HG03354 (cell line): ENCODE data around the gene COL8A2.
"Not testable (repeated sequence)": the region's sequence is repeated elsewhere in the genome, so short reads cannot be mapped to it uniquely, and the experiment has no call there.

Experiments
- ATAC-seq: cut with Tn5 transposase; IDR thresholded peaks from one replicate; pipeline ENCODE4 v1.9.1; 2021; ENCODE audit warnings: mild to moderate bottlenecking; ENCODE audit not compliant: unreplicated experiment, poor library complexity, severe bottlenecking

COL8A2 gene

DNA sequence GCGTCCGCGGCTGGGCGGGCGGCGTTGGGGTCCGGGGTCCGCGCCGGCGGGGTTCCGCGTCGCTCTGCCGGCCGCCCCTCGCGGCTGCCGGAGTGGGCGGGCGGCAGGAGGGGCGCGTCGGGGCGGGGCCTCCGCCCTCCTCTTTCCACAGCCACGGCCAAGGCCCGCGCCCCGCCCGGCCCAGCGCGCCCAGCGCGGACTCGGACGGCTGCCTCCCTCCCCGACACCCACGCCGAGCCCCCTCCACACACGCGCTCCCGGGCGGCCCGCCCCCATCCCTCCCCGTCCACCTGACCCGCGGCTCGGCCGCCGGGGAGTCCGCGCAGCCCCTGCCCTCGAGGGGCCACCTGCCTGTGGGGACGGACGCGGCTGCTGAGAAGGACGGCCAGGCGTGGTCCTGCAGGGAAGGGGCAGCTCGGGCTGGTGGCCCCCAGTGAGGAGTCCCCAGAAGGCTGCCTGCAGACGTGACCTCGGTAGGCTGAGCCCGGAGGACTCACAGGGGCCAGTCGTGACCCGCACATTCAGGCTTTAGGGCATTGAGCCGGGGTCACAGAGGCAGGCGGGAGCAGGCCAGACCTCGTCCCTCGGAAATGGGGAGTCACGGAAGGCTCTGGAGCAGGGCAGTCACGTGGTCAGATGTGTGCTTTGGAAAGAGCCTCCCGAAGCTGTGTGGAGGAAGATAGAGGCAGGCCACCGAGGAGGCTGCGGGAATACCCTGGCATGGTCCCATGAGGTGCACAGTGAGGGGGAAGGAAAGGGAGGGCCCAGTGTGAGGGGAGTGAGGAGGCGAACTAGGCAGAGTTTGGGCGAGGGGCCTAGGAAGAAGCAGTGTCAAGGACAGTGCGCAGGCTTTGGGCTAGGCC is at the start of gene COL8A2:
COL8A2 (minus strand) TSS at position 94 of the 863 bp plus-strand sequence. CDS start 24,980 bp downstream, outside the sequence.
- no peak for ATAC-seq

GRCh38 chr1:36174713-36175112 is 49.7 kb upstream of the COL8A2 start:
- ATAC-seq = no peak

GRCh38 chr1:36172983-36173382 is 48.0 kb upstream of the COL8A2 start:
- no peak for ATAC-seq

DNA sequence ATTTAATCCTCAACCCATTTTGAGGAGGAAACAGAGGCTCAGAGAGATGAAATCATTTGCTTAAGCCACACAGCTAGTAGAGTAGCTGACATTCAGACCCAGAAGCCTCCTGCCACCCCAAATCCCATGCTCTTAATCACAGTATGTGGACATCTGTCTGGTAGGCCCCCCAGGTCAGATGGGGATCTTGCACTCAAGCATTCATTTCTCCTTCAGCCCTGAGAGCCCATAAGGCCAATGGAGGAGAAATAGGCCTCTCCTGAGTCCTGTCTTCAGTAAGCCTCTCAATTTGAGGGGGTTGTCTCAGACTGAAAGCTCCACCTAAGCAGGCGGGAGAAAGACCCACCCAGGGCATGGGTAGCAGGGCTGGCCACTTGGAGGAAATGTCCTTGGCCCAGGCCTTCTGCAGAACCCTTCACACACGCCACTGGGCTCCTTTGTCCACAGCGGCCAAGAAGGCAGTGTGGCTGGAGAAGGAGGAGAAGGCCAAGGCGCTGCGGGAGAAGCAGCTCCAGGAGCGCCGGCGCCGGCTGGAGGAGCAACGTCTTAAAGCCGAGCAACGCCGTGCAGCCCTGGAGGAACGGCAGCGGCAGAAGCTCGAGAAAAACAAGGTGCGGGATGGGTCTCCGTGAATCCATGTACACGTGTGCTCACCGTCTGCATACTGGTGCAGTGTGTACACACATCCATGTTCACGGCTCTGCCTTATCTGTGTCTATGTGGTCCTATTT is 47.2 kb upstream of the COL8A2 start:
- ATAC-seq = no peak

GRCh38 chr1:36170643-36171412 is 45.8 kb upstream of the COL8A2 start:
- ATAC-seq = no peak

- ATAC-seq = no peak
These were observed 43.5 kb upstream of the COL8A2 start for GRCh38 chr1:36168514-36168913.

- no peak for ATAC-seq
These were observed 42.2 kb upstream of the COL8A2 start for GRCh38 chr1:36166938-36167905.

DNA sequence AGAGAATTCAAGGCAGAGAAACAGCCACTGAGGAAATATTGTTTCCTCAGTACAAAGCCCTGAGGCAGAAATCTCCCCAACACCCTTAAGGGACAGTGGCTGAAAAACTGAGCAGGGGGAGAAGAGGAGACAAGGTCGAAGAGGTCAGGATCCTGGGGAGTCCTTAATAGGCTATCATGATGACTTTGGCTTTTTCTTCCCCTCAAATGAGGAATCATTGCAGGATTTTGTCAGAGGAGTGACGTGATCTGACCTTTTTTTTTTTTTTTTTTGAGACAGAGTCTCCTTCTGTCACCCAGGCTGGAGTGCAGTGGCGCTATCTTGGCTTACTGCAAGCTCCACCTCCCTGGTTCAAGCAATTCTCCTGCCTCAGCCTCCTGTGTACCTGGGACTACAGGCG is 41.1 kb upstream of the COL8A2 start:
- no peak for ATAC-seq

- ATAC-seq = no peak
These were observed 40.1 kb upstream of the COL8A2 start for GRCh38 chr1:36165145-36165544.

- ATAC-seq = no peak
These were observed 39.3 kb upstream of the COL8A2 start for GRCh38 chr1:36164361-36164760.

GRCh38 chr1:36163426-36163825 is 38.4 kb upstream of the COL8A2 start:
- ATAC-seq = no peak

- no peak for ATAC-seq
These were observed 37.7 kb upstream of the COL8A2 start for GRCh38 chr1:36162680-36163239.

DNA sequence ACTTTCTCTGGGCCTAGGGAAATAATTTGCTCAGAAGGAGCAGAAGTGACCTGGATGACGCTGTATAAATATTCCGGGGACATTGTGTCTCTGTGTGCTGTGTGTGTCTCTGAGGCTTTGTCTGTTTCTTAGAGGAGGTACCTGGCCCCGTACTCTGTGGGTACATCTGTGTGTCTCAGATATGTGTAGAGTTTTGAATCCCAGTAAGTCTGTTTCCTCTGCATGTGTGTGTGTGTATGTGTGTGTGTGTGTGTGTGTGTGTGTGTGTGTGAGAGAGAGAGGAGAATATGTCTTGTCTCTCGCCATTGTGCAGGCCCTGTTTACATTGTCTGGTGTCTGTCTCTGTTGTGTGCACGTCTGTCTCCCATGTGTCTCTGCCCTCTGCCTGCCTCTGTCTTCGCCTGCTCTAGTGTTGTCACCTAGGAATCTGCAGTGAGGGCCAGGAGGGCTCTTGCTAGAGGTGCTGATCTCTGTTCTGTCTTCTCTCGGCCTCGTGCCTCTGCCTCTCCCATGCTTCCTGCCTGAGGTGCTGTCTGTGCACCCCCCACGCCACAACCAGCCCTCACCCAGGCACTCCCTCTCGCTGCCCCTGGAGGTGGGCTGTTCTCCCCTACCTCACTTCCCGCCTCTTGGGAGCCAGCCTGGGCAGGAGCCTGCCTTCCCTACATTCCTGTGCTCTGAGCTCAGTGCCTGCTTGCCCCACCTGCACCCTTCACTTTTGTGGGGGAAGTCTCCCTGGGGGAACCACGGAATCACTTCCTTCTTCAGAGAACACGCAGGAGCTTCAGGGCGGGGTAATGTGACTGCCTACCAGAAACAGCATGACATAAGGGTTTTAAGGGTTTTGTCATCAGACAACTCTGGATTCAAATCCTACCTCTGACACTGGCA is 36.9 kb upstream of the COL8A2 start:
- peak; percentile 52 for ATAC-seq

DNA sequence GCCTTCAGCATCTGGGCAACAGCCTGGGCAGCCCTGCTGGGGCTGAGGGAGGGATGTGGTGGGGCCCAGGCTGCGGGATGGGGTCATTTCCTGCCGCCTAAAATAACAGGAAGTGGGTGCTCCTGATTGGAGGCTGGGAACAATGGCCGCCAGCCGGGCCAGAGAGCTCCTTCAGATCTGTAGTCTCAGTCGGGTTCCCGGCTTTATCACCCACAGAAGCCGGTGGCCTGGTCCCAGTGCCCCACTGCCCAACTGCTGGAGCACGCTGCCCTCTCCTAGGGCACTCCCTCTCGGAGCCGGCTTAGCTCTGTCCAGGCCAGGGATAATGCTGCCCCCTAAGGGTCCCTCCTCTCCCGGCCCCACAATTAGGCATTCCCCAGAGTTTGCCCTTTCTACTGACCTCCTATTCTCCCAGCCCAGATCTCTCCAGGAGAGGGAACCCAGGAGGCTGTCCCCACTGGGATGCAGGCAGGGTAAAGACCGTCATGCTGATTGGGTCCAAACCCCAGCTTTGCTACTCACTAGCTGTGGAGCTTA is 36.0 kb upstream of the COL8A2 start:
- ATAC-seq = no peak

- ATAC-seq = no peak
These were observed 35.4 kb upstream of the COL8A2 start for GRCh38 chr1:36160388-36160948.

- no peak for ATAC-seq
These were observed 34.8 kb upstream of the COL8A2 start for GRCh38 chr1:36159614-36160387.

DNA sequence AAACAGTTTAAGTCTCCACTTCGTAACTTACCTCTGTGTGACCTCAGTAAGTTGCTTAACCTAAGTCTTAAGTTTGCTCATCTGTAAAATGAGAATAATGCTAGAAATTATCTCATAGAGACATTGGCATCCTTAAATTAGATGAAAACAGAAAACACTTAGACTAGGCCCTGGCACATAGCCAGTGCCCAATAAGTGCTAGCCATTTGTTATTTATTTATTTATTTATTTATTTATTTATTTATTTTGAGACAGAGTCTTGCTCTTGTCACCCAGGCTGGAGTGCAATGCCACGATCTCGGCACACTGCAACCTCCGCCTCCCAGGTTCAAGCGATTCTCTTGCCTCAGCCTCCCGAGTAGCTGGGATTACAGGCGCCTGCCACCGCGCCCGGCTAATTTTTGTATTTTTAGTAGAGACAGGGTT is 33.8 kb upstream of the COL8A2 start:
- not testable (repeated sequence) for ATAC-seq
